ENCODE data around the gene CTNNA3. TPM values are rescaled to one million over a fixed set of nuclear protein-coding genes. Genes with fewer than 3 reads are reported as not detected.

CTNNA3 gene
- total RNA-seq, 1 donor: not detected

DNA sequence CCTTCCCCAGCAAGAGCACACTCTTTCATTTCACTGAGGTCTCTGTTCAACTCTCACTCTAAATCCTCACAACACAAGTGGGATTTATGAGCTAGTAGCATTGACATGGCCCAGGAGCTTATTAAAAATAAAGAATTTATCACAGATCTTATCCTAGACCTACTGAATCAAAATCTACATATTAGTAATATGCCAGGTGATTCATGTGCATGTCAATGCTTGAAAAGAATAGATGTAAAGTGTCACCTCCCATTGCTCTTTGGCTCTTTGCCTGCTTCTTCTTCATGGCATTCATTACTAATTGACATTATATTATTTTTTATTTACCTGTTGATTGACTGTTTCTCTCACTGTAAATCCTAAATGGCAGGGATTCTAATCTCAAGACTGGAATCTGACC is 1229.4 kb downstream of the CTNNA3 start:
- TF ChIP-seq, protein P1, sequence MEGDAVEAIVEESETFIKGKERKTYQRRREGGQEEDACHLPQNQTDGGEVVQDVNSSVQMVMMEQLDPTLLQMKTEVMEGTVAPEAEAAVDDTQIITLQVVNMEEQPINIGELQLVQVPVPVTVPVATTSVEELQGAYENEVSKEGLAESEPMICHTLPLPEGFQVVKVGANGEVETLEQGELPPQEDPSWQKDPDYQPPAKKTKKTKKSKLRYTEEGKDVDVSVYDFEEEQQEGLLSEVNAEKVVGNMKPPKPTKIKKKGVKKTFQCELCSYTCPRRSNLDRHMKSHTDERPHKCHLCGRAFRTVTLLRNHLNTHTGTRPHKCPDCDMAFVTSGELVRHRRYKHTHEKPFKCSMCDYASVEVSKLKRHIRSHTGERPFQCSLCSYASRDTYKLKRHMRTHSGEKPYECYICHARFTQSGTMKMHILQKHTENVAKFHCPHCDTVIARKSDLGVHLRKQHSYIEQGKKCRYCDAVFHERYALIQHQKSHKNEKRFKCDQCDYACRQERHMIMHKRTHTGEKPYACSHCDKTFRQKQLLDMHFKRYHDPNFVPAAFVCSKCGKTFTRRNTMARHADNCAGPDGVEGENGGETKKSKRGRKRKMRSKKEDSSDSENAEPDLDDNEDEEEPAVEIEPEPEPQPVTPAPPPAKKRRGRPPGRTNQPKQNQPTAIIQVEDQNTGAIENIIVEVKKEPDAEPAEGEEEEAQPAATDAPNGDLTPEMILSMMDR (IDR thresholded peaks at IDR 0.05; ENCODE audit: extremely low read depth, low read depth, low read length): no peak
- Histone ChIP-seq H3K27ac (ENCODE audit: low read depth, low read length) (no peak overlapping the region), H3K27me3 (ENCODE audit: insufficient read depth, low read length) (no peaks in the 10 kb centered on the region), H3K36me3 (ENCODE audit: insufficient read depth, low read length) (no peaks in the 10 kb centered on the region), H3K4me3 (ENCODE audit: insufficient read depth, low read length) (no peak overlapping the region), H3K4me2 (ENCODE audit: insufficient read depth, low read length) (no peak overlapping the region), H2AFZ (ENCODE audit: low read length) (no peak overlapping the region), H3K79me2 (ENCODE audit: insufficient read depth, low read length) (no peaks in the 10 kb centered on the region), H3K4me1 (ENCODE audit: insufficient read depth, low read length) (no peaks in the 10 kb centered on the region), H4K20me1 (ENCODE audit: insufficient read depth, low read length) (no peaks in the 10 kb centered on the region), H3K9me3 (ENCODE audit: low read depth, low read length) (peaks cover 3% of the 10 kb centered on the region)
- no peak for DNase-seq (ENCODE audit: insufficient read length, low spot score, missing footprints)

DNA sequence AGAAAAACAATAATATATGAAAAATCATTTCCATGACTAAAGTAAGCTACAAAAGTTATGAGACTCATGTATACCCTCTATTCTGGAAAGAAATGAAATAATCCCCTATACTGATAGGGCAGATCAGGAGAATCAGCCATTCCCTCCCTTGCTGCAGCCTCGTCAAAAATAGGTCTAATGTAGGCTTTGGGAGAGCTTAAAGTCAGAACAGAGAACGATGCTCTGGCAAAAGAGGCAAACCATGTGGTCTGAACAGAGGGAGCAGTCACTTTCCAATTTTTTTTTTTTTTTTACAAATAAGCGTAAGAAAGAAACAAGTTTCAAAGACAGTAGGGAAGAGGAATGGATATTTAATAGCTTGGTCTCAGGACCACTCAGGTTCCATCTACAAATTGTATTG is 1232.4 kb downstream of the CTNNA3 start:
- no peak overlapping the region for H3K27ac ChIP-seq (ENCODE audit: low read depth, low read length)
- H3K27me3 ChIP-seq (ENCODE audit: insufficient read depth, low read length): no peaks in the 10 kb centered on the region
- no peak for DNase-seq (ENCODE audit: insufficient read length, low spot score, missing footprints)
- H3K4me3 ChIP-seq (ENCODE audit: insufficient read depth, low read length): no peak overlapping the region
- no peaks in the 10 kb centered on the region for H3K4me1 ChIP-seq (ENCODE audit: insufficient read depth, low read length)
- TF ChIP-seq, protein P1 (IDR thresholded peaks at IDR 0.05; ENCODE audit: extremely low read depth, low read depth, low read length): no peak
- H3K36me3 ChIP-seq (ENCODE audit: insufficient read depth, low read length): no peaks in the 10 kb centered on the region
- H3K79me2 ChIP-seq (ENCODE audit: insufficient read depth, low read length): no peaks in the 10 kb centered on the region
- no peak overlapping the region for H3K4me2 ChIP-seq (ENCODE audit: insufficient read depth, low read length)
- H2AFZ ChIP-seq (ENCODE audit: low read length): no peak overlapping the region
- no peaks in the 10 kb centered on the region for H4K20me1 ChIP-seq (ENCODE audit: insufficient read depth, low read length)
- H3K9me3 ChIP-seq (ENCODE audit: low read depth, low read length): peaks cover 3% of the 10 kb centered on the region

DNA sequence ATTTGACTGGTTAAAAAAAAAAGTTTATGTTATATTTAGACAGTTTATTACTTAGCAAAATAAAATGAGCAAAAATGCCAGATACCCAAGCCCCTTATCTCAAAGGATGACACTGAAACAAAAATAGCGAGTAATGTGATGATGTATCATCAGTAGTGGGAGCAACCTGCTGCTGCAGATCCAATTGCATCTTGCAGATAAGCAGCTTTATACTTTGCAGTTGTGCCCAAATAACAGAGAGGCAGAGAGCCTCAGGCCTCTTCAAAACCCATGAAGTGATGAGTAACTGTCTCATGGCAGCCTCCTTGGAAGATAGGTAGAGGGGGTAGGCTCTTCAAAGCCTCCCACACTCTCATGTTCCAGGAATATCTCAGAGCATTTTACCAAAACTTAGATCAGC is 1238.4 kb downstream of the CTNNA3 start:
- DNase-seq (ENCODE audit: insufficient read length, low spot score, missing footprints): no peak
- Histone ChIP-seq H3K4me1 (ENCODE audit: insufficient read depth, low read length) (no peaks in the 10 kb centered on the region), H3K4me2 (ENCODE audit: insufficient read depth, low read length) (no peak overlapping the region), H3K27ac (ENCODE audit: low read depth, low read length) (no peak overlapping the region), H3K36me3 (ENCODE audit: insufficient read depth, low read length) (no peaks in the 10 kb centered on the region), H3K4me3 (ENCODE audit: insufficient read depth, low read length) (no peak overlapping the region), H3K9me3 (ENCODE audit: low read depth, low read length) (peaks cover 4% of the 10 kb centered on the region), H3K27me3 (ENCODE audit: insufficient read depth, low read length) (no peaks in the 10 kb centered on the region), H3K79me2 (ENCODE audit: insufficient read depth, low read length) (no peaks in the 10 kb centered on the region), H4K20me1 (ENCODE audit: insufficient read depth, low read length) (no peaks in the 10 kb centered on the region), H2AFZ (ENCODE audit: low read length) (no peak overlapping the region)
- TF ChIP-seq, protein P1 (IDR thresholded peaks at IDR 0.05; ENCODE audit: extremely low read depth, low read depth, low read length): no peak

DNA sequence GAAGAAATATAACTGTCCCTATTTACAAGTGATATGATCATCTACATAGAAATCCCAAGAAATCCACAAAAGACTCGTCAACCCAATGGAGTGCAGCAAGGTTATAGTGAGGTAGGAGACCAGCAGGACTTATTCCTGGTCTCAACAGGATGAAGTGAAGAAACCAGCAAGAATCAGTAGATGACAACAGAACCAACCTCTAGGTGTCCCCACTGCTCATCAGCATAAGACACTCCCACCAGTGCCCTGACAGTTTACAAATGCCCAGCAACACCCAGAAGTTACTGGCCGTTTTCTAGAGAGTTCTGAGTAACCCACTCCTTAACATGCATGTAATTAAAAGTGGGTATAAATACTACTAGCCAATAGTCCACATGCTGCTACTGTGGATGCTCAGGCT is 1240.7 kb downstream of the CTNNA3 start:
- Histone ChIP-seq H3K9me3 (ENCODE audit: low read depth, low read length) (peaks cover 4% of the 10 kb centered on the region), H3K36me3 (ENCODE audit: insufficient read depth, low read length) (no peaks in the 10 kb centered on the region), H3K27me3 (ENCODE audit: insufficient read depth, low read length) (no peaks in the 10 kb centered on the region), H2AFZ (ENCODE audit: low read length) (no peak overlapping the region), H3K79me2 (ENCODE audit: insufficient read depth, low read length) (no peaks in the 10 kb centered on the region), H3K4me2 (ENCODE audit: insufficient read depth, low read length) (no peak overlapping the region), H3K27ac (ENCODE audit: low read depth, low read length) (no peak overlapping the region), H3K4me3 (ENCODE audit: insufficient read depth, low read length) (no peak overlapping the region), H4K20me1 (ENCODE audit: insufficient read depth, low read length) (no peaks in the 10 kb centered on the region), H3K4me1 (ENCODE audit: insufficient read depth, low read length) (no peaks in the 10 kb centered on the region)
- TF ChIP-seq, protein P1 (IDR thresholded peaks at IDR 0.05; ENCODE audit: extremely low read depth, low read depth, low read length): no peak
- DNase-seq (ENCODE audit: insufficient read length, low spot score, missing footprints): no peak

Data from osteoblast (primary cell).